GM18858 (cell line): ENCODE data around the gene CAMKV.

Experiments used
- ATAC-seq: cut with Tn5 transposase; IDR thresholded peaks from one replicate; pipeline ENCODE4 v1.9.1; 2021; ENCODE audit not compliant: unreplicated experiment

CAMKV gene

GRCh38 chr3:49898991-49899390 is 29.3 kb upstream of the CAMKV start:
- no peak for ATAC-seq

- no peak for ATAC-seq
These were observed 26.6 kb upstream of the CAMKV start for GRCh38 chr3:49896345-49896744.

GRCh38 chr3:49895791-49896190 is 26.1 kb upstream of the CAMKV start:
- ATAC-seq = no peak

DNA sequence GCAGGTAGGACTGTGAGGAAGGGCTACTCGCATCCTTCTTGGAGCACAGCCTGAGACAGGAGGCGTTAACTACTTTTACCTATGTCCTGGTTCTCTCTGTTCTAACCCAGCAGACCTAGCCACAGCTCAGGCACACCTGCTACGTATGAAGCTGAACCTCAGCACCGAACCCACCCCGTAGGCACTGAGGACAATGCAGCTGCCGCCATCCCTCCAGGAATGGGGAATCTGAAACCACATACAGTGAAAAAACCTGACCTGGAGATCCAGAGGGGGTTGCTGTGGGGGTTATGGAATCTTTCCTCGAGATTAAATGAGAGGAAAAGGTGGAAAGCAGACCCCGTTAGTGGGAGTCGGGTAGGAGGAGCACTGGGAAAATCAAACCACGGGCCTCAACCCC is 19.6 kb upstream of the CAMKV start:
- ATAC-seq = no peak

DNA sequence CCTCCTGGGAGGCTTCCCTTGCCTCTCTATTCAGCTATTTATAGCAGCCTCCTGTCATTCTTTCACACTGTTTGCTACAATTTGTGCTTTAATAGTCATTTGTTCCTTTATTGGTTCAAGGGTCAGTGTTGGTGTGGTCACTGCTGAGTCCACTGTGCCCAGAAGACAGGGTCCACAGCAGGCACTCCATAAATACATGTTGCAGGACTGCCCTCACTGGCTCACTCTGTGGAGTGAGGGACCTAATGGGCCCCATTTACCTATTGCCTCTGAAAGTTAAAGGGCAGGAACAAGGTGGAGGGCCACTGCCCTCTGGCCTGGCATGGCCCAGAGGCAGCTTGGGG is 17.2 kb upstream of the CAMKV start:
- ATAC-seq = no peak

- ATAC-seq = no peak
These were observed 14.3 kb upstream of the CAMKV start for GRCh38 chr3:49883998-49884397.

DNA sequence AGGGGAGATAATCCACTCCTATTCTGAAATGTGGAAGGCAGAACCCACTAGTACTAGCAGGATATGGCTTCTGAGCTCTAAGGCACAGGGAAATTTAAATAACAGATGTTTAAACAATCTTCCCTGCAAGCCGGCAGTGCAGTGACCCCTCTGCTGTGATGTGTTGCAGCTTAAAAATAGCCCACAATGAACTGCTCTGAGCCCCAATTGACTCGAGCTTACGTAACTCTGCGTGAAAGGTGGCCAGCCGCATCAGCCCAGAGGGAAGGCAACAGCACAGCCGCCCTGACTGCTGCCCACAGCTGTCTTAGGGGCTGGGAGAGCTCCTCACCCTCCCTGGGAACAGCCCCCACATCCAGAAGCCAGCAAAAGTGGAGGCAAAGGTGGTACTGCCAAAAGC is 12.5 kb upstream of the CAMKV start:
- ATAC-seq = no peak

DNA sequence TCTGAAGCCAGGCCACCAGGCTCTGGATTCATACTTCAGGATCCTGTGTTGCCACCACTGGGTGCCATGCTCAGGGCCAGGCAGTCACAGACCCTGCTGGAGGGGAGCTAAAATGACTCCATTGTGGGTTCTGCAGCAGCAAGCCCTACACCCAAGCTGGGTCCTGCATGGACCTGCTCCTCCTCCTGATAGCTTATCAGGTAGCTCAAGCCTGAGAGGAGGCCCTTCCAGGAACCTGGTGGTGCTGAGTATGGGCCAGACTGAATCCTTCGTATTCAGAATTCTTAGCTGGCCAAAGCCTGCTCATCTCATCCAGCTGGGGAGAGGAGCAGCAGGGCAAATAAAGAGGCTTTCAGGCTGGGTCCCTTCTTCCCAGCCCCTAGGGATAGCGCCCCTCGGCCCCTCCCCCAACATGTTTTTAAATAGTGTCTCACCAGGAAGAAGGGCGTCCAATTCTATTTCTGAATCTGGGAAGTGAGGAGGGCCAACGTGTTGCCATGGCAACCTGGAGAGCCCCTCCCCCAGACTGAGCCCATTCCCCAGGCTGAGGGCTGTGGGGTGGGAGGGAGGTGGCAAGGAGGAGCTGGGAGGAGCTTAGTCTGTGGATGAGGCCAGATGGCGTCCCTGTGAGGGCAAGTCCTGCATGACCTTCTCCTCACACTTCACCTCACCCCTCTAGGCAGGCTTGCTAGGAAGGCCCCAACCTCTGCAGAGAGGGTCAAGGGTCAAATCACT is 11.0 kb upstream of the CAMKV start:
- no peak for ATAC-seq

GRCh38 chr3:49879721-49880120 is 10.0 kb upstream of the CAMKV start:
- ATAC-seq = no peak

- ATAC-seq = no peak
These were observed 9.0 kb upstream of the CAMKV start for GRCh38 chr3:49878686-49879085.

GRCh38 chr3:49877716-49878115 is 8.0 kb upstream of the CAMKV start:
- no peak for ATAC-seq

GRCh38 chr3:49876567-49876966 is 6.9 kb upstream of the CAMKV start:
- no peak for ATAC-seq

DNA sequence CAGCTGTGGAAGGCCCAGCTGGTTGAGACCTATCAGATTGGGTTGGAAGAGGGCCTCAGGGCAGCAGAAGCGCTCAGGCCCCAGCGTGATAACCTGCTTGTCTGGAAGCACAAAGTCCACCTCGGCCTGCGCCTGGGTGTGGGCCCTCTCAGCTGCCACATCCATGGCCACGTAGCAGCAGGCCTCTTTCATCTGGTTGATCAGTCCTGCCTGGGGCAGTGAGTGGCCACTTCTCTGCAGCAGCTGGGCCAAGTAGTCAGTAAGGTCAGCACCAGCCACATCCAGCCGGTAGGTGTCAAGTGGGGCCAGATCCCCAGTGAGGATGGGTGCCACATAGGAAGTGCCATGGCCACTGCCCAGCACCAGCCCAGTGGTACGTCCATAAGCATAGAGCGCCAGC is 3.9 kb upstream of the CAMKV start:
- no peak for ATAC-seq

- no peak for ATAC-seq
These were observed 3.1 kb upstream of the CAMKV start for GRCh38 chr3:49872801-49873281.

GRCh38 chr3:49871531-49872153 is 1.9 kb upstream of the CAMKV start:
- no peak for ATAC-seq

DNA sequence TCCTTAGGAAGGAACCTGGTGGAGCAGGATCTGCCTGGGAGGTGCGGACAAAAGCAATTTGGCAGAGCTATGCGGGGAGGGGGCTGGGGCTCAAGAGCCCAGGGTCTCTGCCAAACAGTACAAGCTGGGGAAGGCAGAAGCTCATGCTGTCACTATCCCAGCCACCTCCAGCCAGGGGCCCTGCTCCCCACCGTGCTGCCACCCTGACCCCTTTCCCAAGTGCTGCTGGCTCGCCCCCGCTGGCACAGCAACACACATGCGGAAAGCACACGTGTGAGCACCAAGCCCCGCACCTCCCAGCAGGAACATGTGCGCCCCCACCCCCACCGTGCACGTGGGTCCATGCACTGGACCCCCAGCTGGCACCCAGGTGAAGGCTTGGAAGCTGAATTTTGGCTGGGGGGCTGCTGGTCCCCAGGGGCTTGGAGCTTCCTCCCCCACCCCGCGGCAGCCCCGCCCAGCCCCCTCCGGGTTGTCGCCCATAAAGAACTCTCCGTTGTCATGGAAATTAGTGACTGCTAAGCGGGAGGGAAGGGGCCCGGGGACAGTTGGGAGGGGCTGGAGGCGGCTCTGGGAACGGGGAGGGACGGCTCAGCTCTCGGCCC is 742 bp downstream of the CAMKV start:
- no peak for ATAC-seq

GRCh38 chr3:49867871-49868321 is 1.8 kb downstream of the CAMKV start:
- no peak for ATAC-seq

GRCh38 chr3:49867400-49867799 is 2.3 kb downstream of the CAMKV start:
- no peak for ATAC-seq

DNA sequence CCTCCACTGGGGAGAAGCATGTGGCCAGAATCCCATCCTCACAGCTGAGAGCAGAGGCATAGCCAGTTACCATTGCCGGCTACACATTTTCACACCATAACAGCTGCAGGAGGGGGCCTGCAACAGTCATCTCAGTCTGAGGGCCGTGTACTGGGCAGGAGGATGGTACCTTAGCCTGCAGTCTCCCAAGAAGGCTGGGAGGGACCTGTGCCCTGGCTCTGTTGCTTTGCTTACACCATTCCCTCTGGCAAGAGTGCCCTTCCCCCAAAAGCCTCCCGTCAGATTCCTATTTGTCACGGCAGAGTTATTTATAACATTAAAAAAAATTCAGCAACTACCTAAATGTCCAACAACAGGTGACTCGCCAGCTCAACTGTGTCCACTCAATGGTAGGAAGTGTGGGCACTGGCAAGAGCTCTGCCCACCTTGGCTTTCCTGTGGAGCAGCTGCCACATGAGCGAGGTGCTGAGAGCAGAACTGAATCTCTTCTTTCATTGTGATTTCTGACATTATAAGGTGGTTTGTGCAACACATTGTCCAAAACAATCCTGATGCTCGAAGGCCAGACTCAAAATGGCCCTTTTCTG is 4.4 kb downstream of the CAMKV start:
- no peak for ATAC-seq

DNA sequence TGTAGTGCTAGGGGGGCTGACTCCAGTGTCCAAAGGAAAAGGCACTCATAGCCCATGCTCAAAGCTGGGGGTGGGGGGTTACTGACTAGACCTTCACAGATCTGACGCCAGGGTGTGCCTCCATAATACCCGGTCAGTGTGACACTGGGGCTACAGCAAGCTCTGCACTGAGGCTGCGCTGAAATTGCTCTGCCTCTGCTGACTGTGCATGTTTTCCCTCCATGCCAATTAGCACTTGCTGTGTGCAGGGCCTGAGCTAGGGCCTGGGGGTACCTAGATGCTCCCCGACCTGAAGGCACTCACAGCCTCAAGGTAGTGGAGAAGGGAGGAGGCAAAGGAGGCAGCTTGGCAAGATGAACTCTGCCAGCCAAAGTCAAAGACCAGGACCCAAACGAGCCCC is 5.2 kb downstream of the CAMKV start:
- ATAC-seq = no peak

GRCh38 chr3:49859576-49860305 is 10.0 kb downstream of the CAMKV start:
- ATAC-seq = no peak
